PC-3 (cell line): ENCODE measurements around the gene SCGB1D4. TPM values are rescaled to one million over a fixed set of nuclear protein-coding genes. Genes with fewer than 3 reads are reported as not detected.

Experiments
- total RNA-seq: library from RNA; depleted of rRNA; stranded (reverse); fragments of >200 nt; gene quantifications from 2 replicates; pipeline ENCODE4 v1.2.3, GENCODE V29; 2014; rRNA removed

SCGB1D4 gene
- total RNA-seq, 1 experiment from 2014 or later: not detected

Other genes with a start within 250 kb of the SCGB1D4 start
- 110 and 114 TPM in 2 replicates for gene INCENP, start 175.1 kb downstream of the SCGB1D4 start, total RNA-seq
- not detected in 2 replicates for gene SCGB1D1, start 108.9 kb downstream of the SCGB1D4 start, total RNA-seq
- gene SCGB2A1, start 90.4 kb downstream of the SCGB1D4 start, total RNA-seq: not detected in 2 replicates
- gene SCGB1D2, start 56.8 kb downstream of the SCGB1D4 start, total RNA-seq: not detected in 2 replicates
- gene SCGB2A2, start 28.9 kb downstream of the SCGB1D4 start, total RNA-seq: not detected in 2 replicates
- gene ASRGL1, start 38.4 kb upstream of the SCGB1D4 start, total RNA-seq: 26.6 and 49.8 TPM in 2 replicates
- gene SCGB1A1, start 120.0 kb upstream of the SCGB1D4 start, total RNA-seq: not detected in 2 replicates
- gene AHNAK, start 247.7 kb upstream of the SCGB1D4 start, total RNA-seq: 287 and 383 TPM in 2 replicates